ENCODE measurements around the gene SH3BP1. TPM values are rescaled to one million over a fixed set of nuclear protein-coding genes. Genes with fewer than 3 reads are reported as not detected.

SH3BP1 gene
- total and polyA plus RNA-seq, 2 of the 8 experiments (the other 6 are each of a cell fraction or from before 2014, with no cell fraction given) = 23.9 to 40.3 TPM

GRCh38 chr22:37647928-37648327, 8.5 kb downstream of the SH3BP1 start (continued):
- no peak for TF ChIP-seq SP2 (IDR thresholded peaks at IDR 0.05; ENCODE audit: low read length)
- TF ChIP-seq TBP (IDR thresholded peaks at IDR 0.05; ENCODE audit: low read depth, low read length) = no peak

All from H1 (cell line).